HG03025 (cell line): ENCODE measurements around the gene COL4A1.

Experiments
- ATAC-seq: cut with Tn5 transposase; IDR thresholded peaks from one replicate; pipeline ENCODE4 v1.9.1; 2021; ENCODE audit warnings: mild to moderate bottlenecking, moderate library complexity; ENCODE audit not compliant: unreplicated experiment, low FRiP score

COL4A1 gene

DNA sequence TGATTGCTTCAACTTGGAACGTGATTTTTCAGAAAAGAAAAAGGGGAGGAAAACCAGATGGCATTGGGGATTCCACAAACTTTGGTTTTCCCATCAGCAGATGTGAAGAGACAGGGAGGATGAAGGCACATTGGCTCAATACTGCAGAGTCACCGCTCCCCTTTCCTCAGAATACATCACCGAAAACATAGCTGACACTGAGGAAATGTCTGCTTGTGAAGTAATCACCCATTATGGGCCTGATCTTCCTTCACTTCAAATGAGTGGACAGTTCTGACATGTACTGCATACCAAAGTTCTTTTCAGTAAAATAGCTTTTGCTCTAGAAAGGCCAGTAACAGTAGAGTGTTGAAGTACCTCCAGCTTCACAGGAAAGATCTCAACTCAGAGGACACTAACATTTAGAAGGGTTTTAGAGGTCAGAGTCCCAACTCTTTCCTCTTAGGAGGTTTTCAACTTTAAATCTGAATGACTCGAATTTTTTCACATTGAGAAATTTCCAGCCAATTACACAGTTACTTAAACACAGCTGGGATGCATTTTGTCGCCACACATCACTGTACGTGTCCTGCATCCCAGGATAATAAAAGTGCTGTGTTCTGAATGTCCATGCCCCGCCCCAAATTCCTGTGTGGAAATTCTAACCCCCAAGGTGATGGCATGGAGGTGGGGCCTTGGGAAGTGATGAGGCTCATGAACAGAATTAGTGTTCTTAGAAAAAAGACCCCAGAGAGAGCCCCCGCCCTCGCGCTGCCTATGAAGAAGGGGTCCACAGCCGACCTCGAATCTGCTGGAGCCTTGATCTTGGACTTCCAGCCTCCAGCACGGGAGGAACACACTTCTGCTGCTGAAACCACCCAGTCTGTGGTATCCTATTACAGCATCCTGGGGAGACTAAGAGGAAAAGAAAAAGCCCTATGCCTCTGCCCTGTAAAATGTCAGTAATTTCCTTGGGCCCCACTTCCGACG is 77.7 kb downstream of the COL4A1 start:
- ATAC-seq = no peak

DNA sequence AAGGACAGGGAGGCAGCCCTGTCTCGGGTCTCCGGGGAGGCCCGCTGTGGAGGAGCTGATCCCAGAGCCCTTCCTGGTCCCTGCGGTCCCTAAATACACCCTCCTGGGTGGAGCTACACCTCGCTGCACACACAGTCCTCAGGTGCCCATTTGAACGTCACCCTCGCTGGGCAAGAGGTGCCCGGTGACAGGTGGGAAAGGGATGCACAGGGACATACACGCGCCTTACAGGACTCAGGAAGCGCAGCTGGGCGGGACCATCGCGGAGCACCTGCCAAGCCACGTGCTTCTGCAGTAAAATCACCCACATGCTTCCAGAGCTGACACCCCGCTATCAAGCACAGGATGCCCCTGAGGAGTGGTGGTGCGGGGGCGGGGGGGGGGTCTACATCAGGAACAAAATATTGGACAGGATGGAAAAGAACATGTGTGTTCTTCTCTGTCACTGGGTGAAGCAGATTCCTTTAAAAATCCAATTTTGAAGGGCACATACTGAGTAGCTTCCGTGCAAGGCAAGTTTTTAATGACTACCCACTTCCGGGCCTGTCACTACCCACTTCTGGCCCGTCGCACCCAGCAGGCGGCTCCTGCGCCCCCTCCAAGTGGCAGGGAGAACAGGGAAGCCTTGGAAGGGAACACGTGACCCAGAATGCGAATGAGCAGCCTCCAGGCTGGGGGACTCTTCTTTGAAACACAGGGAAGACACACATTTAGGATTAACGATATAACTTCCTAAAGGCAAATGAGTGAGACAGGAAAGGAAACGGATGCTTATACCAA is 78.9 kb downstream of the COL4A1 start:
- ATAC-seq = no peak

DNA sequence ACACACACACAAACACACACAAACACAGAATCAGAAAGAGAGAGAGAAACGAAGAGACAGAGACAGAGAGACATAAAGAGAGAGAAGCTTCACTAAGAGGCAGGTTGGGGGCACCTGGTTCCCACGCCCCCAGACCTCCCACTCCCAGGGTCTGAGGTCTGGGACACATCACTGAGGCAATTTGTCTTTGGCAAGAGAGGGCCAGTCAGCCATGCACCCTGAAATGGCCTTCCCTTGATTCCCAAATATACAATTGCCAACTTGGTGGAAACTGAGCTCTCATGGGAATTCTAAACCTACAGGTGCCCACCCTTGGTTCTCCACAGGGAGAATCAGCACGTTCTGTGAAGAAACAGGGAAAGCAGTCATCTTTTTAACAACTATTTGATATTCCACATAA is 79.5 kb downstream of the COL4A1 start:
- ATAC-seq = no peak

DNA sequence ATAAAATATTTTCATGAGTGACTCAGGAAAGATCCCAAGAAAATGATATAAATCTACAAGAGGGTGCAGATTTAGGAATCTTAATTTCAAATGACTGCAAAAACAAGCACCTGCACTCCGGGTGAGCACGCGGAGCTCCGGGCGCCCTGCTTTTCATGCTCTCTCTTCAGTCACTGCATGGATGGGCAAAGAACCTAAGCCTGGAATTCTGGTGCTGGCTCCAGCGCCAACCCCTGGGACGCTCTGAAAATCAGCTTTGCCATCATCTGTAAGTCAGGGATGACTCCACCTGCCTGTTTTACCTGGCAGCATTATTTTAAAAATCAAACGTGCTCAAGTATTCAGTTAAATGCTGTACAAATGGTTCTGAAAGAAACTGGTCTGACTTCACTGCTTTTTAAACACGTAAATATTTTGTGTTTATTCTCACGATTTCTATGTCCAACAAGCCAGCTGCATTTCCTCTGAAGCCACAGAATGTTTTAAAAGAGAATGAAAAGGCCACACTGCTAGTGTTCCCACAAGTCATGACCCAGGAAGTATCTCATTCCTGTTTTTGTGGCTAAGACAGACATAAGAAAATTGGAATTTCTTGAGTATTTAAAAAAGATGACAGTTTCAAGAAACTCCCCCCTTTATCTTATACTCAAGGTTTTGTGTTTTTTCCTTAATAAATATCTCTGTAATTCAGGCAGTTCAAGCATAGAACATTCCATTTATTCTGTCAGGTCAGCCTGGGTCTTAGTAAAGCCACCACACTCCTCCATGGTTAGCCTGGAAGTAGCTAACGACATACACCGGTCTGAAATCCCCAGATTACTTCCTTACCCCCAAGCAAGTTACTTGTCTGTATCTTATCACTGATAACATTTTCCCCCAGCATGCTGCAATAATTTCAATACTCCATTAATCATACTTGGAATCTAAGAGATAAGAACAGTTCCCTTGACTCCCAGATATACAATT is 81.1 kb downstream of the COL4A1 start:
- ATAC-seq = no peak

DNA sequence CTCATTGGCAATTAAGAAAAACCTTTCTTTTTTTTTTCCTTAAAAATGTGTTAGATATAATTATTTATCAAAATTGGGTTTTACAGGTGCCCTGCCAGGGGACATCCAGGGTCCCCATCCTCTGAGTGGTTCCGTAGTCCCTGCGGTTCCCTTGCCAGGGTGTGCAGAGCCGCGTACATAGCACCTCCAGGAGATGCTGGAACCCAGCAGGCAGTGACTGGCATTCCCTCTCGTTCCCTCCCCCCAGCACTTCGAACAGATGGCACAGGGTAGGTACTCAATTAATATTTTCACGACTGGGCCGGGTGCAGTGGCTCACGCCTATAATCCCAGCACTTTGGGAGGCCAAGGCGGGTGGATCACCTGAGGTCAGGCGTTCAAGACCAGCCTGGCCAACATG is 82.0 kb downstream of the COL4A1 start:
- no peak for ATAC-seq

DNA sequence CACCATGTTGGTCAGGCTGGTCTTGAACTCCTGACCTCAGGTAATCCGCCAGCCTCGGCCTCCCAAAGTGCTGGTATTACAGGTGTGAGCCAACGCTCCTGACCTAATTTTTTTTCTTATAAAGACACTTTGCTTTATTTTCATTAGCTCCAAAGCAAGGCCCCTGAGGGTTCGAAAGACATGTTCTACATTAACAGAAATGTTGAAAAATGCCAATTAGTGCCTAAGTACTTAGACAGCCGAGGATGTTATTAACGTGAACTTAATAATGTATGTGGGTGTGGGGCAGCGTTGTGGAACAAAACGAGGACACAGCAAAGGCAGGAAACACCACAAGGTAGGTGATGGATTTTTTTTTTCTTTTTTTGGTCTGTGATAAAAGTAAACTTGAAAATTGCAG is 82.4 kb downstream of the COL4A1 start:
- ATAC-seq = no peak

DNA sequence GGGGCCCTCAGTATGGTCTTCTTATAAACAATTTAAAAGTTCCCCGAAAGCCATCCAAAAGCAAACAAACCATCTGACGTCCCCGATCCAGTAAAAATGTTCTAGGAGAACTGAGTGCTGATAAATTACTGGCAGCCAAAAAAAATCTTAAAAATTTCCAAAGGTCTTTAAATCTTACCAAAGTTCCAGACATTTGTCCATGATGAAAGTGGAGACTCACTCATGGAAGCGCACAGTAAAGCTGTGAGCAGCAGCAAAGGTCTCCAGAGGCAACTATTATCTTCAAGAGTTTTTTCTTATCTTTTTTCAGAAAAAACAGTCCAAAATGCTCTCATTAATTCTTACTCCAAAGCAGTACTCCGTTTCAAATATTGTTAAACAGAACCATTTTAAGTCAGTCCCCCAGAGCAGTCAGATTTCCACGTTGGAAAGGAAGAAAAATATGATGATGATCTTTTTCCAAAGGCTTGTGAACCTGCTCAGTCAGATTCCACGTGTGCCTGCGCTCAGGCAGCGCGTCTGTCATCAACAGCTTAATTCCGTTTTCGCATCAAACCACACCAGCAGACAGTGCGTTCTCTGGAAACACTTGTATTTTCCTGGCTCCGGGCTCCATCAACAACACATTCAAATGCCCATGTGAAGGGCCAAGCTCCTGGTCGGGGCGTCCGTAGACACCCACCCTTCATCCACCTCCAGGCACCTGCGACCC is 85.4 kb downstream of the COL4A1 start:
- no peak for ATAC-seq

DNA sequence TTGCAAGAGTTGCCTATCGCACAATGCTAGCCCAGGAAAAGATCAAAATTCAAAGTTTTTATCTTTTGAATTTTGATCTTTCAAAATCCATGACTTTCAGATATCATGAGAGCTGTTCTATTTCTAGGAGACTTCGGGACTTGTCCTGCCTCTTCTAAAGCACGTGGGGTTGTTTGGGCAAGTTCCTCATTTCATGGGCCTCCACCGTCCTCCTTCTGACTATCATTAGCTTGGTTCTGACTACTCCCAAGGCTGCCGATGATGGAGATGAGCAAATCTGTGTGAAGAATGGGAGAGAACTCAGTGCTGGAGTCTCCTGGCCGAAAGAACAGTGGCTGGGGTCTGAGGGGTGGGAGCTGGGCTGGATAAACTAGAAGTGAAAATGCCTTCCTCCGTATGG is 86.5 kb downstream of the COL4A1 start:
- no peak for ATAC-seq

DNA sequence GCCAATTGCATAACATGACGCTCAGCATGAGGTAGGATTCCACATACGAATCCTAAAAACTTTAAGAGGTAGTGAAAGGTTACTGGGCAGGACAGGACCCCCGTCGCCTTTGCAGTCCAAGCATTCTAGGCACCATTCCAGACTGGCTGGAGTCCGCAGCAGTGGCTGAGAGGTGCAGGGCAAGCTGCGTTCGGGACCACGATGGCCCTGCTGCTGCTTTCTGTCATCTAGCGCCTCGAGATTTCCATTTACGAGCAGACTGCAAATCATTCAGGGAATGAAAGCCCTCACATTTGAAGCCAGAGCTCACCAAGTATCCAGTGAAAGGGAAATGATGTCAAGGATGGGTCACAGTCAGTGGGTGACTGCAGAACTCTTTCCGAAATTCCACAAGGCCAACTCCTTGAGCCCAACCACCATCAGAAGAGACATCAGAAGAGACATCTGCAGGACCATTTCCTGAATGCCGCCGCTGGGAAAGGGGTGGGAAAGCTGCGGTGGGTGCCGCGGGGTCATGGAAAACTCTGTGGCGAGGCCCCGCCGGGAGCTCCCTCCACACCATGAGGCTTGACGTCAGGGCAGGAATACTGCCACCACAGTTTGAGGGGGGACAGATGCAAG is 88.3 kb downstream of the COL4A1 start:
- ATAC-seq = no peak

DNA sequence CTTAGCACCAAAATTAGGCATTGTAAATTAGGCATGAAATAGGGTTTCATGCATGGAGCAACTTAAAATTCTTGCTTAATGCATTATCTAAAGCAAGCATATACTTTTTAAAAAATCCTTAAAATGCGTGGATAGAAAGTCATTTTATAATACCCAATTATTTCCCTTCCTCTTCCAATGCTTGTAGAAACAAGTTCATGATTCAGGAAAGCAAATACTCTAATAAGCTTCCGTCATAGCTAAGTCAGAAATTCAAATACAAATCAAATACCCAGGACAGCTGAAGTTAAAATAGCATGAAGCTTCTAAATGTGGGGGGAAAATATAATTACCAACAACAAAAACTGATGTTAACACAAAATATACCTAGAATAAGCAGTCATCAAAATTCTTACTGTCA is 89.1 kb downstream of the COL4A1 start:
- ATAC-seq = no peak

DNA sequence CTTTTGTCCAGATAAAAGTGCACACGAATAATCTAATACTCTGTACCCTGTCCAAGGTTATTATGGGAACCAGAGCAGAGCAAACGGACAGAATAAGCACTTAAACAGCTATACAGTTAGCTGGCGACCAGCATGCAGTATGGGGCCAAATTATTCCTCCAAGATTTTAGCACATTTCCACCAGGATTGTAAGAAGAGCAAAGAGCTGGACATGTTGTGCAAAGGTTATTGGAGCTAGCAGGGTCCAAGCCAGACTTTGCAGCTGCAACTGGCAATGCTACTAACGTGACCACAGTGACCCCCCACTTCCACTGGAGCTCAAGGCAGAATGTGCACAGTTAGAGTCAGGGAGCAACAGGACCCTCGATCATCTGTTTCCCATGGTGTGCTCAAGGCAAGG is 89.9 kb downstream of the COL4A1 start:
- ATAC-seq = no peak

DNA sequence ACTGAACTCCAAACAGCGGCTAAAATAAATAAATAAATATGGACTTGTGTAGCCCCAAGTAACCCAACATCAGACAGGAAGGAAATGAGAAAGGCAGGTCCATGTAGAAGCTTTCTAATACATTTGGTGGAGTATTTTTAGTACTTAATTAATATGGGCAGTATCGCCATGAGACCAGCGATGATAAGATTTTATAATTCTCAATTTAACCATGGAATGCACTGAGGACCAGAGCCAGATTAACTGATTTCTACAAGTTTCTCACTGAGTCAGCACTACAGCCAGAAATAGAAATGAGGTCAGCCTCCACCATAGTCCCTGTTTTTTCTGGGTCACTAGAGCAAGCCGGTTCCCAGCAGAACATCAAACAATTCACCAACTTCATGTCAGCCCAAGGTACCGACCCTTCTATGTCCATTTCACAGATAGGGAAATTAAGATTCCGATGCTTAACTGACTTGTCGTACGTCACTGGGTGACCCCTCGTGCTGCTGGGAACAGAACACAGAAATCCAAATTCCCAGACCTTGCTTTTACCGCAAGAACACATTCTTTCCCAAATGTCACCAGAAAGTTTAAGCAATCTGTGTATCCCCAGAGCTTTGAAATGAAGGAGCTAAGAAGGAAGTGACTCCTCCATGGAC is 90.4 kb downstream of the COL4A1 start:
- no peak for ATAC-seq

DNA sequence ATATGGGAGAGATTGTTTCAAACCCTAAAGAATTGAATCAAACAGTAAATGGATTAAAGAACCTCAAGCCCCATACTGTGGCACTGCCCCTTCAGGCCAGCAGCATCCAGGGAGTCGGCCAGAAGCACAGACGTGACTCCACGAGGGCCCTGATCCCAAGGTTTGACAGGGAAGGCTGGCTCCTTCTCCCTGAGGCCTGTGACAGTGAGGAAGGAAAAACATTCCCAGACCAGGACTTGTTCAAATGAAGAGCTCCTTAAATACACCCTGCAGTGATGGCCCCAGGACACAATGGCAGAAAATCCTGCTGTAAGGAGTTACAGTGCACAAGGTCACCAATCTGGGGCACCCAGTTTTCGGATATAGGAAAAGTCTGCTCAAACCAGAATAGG is 91.0 kb downstream of the COL4A1 start:
- ATAC-seq = no peak

DNA sequence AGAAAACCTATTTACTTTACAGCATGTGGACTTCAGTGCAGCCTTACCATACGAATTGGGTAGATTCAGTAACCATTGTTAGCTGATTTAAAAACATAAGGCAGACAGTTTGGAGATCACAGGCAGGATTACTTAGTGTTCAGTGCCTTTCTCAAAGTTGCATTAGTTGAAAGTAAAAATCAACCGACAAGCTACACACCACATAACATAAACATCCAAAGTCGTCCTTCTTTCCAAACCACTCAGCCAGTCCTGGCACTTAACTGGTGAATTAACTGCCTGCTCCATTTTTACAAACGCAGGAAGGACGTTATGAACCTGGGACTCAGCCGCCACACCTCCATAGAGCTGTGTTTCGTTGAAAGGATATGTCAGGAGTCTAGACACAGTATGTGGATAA is 91.4 kb downstream of the COL4A1 start:
- no peak for ATAC-seq

DNA sequence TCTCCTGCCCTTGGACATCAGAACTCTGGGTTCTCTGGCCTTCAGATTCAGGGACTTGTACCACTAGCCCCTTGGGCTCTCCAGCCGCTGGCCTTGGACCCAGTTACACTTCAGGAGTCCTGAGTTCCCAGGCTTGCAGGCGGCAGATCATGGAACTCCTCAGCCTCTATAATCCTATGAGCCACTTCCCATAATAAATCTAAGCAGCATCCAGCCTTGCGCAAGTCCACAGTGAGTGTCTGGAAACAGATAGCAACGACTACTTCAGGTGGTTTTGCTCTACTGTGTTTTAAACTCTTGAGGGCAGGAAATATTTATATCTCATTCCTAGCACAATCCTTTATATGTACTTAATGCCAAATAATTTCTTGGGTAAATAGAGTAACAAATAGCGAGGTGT is 92.3 kb downstream of the COL4A1 start:
- no peak for ATAC-seq

DNA sequence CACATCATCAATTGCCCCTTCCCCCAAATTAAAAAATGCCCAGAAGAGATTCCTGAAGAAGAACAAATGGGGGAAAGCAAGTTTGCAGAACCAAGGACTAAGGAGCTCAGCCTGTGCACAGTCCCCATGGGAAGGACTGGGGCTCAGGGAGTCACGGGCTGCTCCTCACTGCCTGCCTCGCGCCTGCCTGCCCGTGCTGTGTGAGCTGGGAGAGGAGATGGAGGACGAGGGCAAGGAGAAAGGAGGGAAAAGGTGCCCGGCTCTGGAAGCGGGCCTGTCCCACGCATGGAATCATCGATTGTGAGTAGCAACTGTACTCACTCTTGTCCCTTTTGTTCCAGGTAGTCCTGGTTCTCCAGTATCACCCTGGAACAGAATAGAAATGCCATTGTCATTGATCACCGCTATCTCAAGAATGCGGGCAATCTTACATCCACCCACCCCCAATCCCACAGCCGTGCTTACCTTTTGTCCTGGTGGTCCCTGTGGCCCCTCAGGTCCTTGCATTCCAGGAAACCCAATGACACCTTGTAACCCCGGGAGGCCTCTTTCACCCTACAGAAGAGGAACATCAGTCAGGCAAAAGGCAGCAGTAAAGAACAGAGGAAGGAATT is 93.4 kb downstream of the COL4A1 start:
- no peak for ATAC-seq

DNA sequence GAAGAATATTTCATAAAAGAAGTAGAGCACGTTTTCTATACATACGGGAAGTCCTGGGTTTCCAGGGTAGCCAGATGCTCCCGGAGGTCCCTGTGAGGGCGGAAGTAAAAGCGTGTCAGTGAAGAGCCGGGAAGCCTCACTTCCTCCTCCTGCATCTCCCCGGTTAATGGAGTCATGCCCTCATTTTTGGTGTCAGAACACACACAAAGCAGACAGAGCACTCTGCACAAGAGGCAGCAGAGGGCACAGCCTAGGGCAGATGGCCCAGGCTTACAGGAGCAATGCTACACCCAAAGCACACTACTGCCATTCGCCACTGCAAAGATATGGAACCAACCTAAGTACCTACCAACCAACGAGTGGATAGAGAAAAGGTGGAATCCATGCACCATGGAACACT is 94.4 kb downstream of the COL4A1 start:
- ATAC-seq = no peak

DNA sequence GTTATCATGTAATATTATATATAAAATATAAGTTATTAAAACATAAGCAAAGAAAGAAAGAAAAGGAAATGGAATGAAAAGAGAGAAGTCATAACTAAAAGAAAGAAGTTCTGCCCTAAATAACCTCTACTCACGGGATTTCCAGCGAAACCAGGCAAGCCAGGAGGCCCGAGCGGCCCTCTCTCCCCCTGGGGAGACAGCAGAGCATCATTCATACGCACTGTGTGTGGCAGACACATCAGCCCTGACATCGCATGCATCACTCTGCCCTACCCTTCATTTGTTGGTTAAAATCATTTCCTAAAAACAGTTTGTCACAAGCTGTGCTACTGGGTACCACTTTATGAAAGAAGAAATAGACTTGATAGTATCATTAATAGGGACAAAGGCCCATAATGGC is 95.2 kb downstream of the COL4A1 start:
- ATAC-seq = no peak

DNA sequence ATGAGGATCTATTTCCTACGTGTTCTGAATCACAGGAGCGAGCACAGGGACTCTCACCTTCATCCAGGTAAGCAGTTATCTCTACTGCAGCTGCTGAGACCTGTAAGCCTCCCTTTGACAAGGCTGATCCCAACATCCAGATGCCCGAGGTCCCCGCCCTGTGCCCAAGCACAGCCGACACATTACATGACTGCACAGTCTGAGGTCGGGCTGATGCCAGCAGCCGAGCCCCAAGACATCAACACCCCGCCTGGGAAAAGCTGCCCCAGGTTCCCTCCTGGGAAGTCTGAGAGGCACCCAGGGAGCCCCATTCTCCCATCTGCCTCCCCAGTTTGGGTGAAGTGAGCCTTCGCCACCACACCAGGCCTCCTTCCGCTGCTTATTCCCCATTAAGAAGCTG is 95.9 kb downstream of the COL4A1 start:
- no peak for ATAC-seq
